Subcutaneous abdominal adipose tissue (tissue), 5 donors: ENCODE data around the gene CCSER1.
"Not testable (repeated sequence)": the region's sequence is repeated elsewhere in the genome, so short reads cannot be mapped to it uniquely, and the experiment has no call there.

Source experiments
- H3K27ac ChIP-seq: one replicate; pipeline ENCODE4 v1.7.0; 2013; ENCODE audit warnings: low read depth, mild to moderate bottlenecking, inconsistent platforms, low read length, moderate library complexity
- H3K27me3 ChIP-seq, 5 donors: one replicate each; pipeline ENCODE4 v1.7.0; 2013; ENCODE audit warnings: low read length in 5 of 5, inconsistent platforms in 1 of 5; ENCODE audit not compliant: control insufficient read depth in 5 of 5, insufficient read depth in 4 of 5
- H3K36me3 ChIP-seq, 5 donors: one replicate each; pipeline ENCODE4 v1.7.0; 2013; ENCODE audit warnings: low read length in 5 of 5; ENCODE audit not compliant: control insufficient read depth in 5 of 5, insufficient read depth in 5 of 5
- H3K4me1 ChIP-seq, 5 donors: one replicate each; pipeline ENCODE4 v1.7.0; 2013; ENCODE audit warnings: low read length in 5 of 5, mild to moderate bottlenecking in 3 of 5, moderate library complexity in 1 of 5; ENCODE audit not compliant: control insufficient read depth in 5 of 5, insufficient read depth in 5 of 5
- H3K4me3 ChIP-seq, 5 donors: one replicate each; pipeline ENCODE4 v1.7.0; 2013; ENCODE audit warnings: low read length in 5 of 5, low read depth in 1 of 5
- H3K9ac ChIP-seq, 5 donors: one replicate each; pipeline ENCODE4 v1.7.0; 2013; ENCODE audit warnings: low read length in 5 of 5, mild to moderate bottlenecking in 4 of 5, moderate library complexity in 3 of 5
- H3K9me3 ChIP-seq, 5 donors: one replicate each; pipeline ENCODE4 v1.7.0; 2013; ENCODE audit warnings: low read length in 5 of 5; ENCODE audit not compliant: control insufficient read depth in 5 of 5
- donor health status: healthy.
- donor health status: healthy.
- donor health status: healthy.
- donor health status: healthy.
- donor health status: healthy.

The CCSER1 gene

GRCh38 chr4:90407897-90408296 lies 280.7 kb downstream of the CCSER1 start:
- not testable (repeated sequence) for H3K36me3 ChIP-seq, H3K27me3 ChIP-seq, H3K9me3 ChIP-seq, H3K9ac ChIP-seq, H3K4me3 ChIP-seq, H3K27ac ChIP-seq, H3K4me1 ChIP-seq

GRCh38 chr4:90412786-90413185 lies 285.6 kb downstream of the CCSER1 start:
- not testable (repeated sequence) for H3K36me3 ChIP-seq, H3K27ac ChIP-seq, H3K9me3 ChIP-seq, H3K4me3 ChIP-seq, H3K4me1 ChIP-seq, H3K27me3 ChIP-seq, H3K9ac ChIP-seq

GRCh38 chr4:90415116-90415515 lies 287.9 kb downstream of the CCSER1 start:
- Histone ChIP-seq H3K27me3 (no peaks in the 10 kb centered on the region), H3K36me3 (no peaks in the 10 kb centered on the region), H3K4me1 (no peaks in the 10 kb centered on the region), H3K9me3 (no peaks in the 10 kb centered on the region), H3K4me3 (no peak overlapping the region), H3K9ac (no peak overlapping the region), H3K27ac (no peak overlapping the region)

GRCh38 chr4:90419124-90419711 lies 292.0 kb downstream of the CCSER1 start:
- Histone ChIP-seq H3K27me3 (no peaks in the 10 kb centered on the region), H3K4me3 (no peak overlapping the region), H3K4me1 (no peaks in the 10 kb centered on the region), H3K36me3 (no peaks in the 10 kb centered on the region), H3K9me3 (no peaks in the 10 kb centered on the region), H3K9ac (no peak overlapping the region), H3K27ac (no peak overlapping the region)

- Histone ChIP-seq H3K9ac (no peak overlapping the region), H3K27me3 (no peaks in the 10 kb centered on the region)
Measured at GRCh38 chr4:90421161-90421560, 294.0 kb downstream of the CCSER1 start.

GRCh38 chr4:90425893-90426292 lies 298.7 kb downstream of the CCSER1 start:
- no peaks in the 10 kb centered on the region for H3K36me3 ChIP-seq
- no peaks in the 10 kb centered on the region for H3K9me3 ChIP-seq

More at GRCh38 chr4:90421161-90421560, 294.0 kb downstream of the CCSER1 start:
- Histone ChIP-seq H3K27ac (no peak overlapping the region), H3K4me1 (no peaks in the 10 kb centered on the region), H3K9me3 (no peaks in the 10 kb centered on the region), H3K36me3 (no peaks in the 10 kb centered on the region), H3K4me3 (no peak overlapping the region)

GRCh38 chr4:90438522-90438921 lies 311.3 kb downstream of the CCSER1 start:
- H3K36me3 ChIP-seq, result no peaks in the 10 kb centered on the region
- no peak overlapping the region for H3K27ac ChIP-seq
- H3K4me3 ChIP-seq, result no peak overlapping the region
- no peaks in the 10 kb centered on the region for H3K9me3 ChIP-seq
- no peak overlapping the region for H3K9ac ChIP-seq
- H3K4me1 ChIP-seq, result no peaks in the 10 kb centered on the region
- no peaks in the 10 kb centered on the region for H3K27me3 ChIP-seq

More at GRCh38 chr4:90425893-90426292, 298.7 kb downstream of the CCSER1 start:
- no peaks in the 10 kb centered on the region for H3K4me1 ChIP-seq
- no peak overlapping the region for H3K9ac ChIP-seq
- no peak overlapping the region for H3K4me3 ChIP-seq
- H3K27me3 ChIP-seq, result no peaks in the 10 kb centered on the region
- no peak overlapping the region for H3K27ac ChIP-seq

GRCh38 chr4:90441770-90442169 lies 314.6 kb downstream of the CCSER1 start:
- no peaks in the 10 kb centered on the region for H3K9me3 ChIP-seq
- H3K27ac ChIP-seq, result no peak overlapping the region
- no peaks in the 10 kb centered on the region for H3K4me1 ChIP-seq
- no peaks in the 10 kb centered on the region for H3K27me3 ChIP-seq
- H3K4me3 ChIP-seq, result no peak overlapping the region
- H3K9ac ChIP-seq, result no peak overlapping the region
- H3K36me3 ChIP-seq, result no peaks in the 10 kb centered on the region

- Histone ChIP-seq H3K27me3 (no peaks in the 10 kb centered on the region), H3K4me3 (no peak overlapping the region), H3K4me1 (no peaks in the 10 kb centered on the region), H3K9me3 (no peaks in the 10 kb centered on the region), H3K36me3 (no peaks in the 10 kb centered on the region), H3K27ac (no peak overlapping the region), H3K9ac (no peak overlapping the region)
Measured at GRCh38 chr4:90442619-90443018, 315.4 kb downstream of the CCSER1 start.

GRCh38 chr4:90443231-90443630 lies 316.0 kb downstream of the CCSER1 start:
- H3K4me1 ChIP-seq, result no peaks in the 10 kb centered on the region

GRCh38 chr4:90444904-90445303 lies 317.7 kb downstream of the CCSER1 start:
- Histone ChIP-seq H3K27me3 (no peaks in the 10 kb centered on the region), H3K36me3 (no peaks in the 10 kb centered on the region), H3K4me1 (no peaks in the 10 kb centered on the region), H3K9ac (no peak overlapping the region), H3K4me3 (no peak overlapping the region), H3K27ac (no peak overlapping the region), H3K9me3 (peaks cover 0 to 7% (median 0%) of the 10 kb centered on the region in 5 donors)

More at GRCh38 chr4:90443231-90443630, 316.0 kb downstream of the CCSER1 start:
- Histone ChIP-seq H3K27ac (no peak overlapping the region), H3K9ac (no peak overlapping the region), H3K4me3 (no peak overlapping the region), H3K27me3 (no peaks in the 10 kb centered on the region), H3K9me3 (no peaks in the 10 kb centered on the region), H3K36me3 (no peaks in the 10 kb centered on the region)
